HG02678 (cell line): ENCODE data around the gene NLRP3.

Experiments
- ATAC-seq: cut with Tn5 transposase; IDR thresholded peaks from one replicate; pipeline ENCODE4 v1.9.1; 2021; ENCODE audit warnings: mild to moderate bottlenecking, moderate library complexity; ENCODE audit not compliant: unreplicated experiment

NLRP3 gene

DNA sequence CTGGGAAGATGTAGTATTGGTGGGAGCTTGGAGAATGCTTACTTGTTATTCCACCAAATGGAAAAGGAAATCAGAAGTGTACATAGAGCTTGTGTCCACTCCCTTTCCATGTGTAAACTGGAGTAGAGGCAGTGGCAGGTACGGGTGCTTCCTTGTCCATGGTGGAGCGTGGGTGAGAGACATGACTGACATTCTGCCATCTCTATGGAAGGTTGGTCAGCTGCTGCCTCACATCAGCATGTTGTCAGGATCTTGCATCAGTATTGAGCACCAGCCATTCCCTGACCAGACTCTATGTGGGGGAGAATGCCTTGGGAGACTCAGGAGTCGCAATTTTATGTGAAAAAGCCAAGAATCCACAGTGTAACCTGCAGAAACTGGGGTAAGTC is 19.8 kb downstream of the NLRP3 start:
- no peak for ATAC-seq

- no peak for ATAC-seq
Measured at GRCh38 chr1:247437551-247438505, 21.9 kb downstream of the NLRP3 start.

- peak; percentile 97 for ATAC-seq
Measured at GRCh38 chr1:247440001-247440620, 24.1 kb downstream of the NLRP3 start.

DNA sequence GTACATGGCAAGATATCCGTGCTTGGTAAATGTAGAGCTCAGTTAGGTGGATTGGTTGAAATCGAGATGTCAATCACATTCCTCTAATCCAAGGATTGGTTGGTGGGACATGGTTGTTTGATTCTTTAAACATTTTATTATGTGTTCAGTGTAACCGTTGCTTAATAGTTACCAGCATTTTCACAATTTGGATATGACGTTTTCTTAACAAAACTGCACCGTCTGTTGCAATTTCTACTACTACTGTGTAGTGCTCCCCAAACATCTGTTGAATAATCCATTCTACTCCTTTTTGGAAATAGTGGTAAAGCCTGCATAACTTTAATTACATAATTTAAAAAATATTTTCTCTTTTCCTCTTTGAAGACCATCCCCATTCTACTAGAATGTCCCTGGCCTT is 25.6 kb downstream of the NLRP3 start:
- ATAC-seq, result no peak

DNA sequence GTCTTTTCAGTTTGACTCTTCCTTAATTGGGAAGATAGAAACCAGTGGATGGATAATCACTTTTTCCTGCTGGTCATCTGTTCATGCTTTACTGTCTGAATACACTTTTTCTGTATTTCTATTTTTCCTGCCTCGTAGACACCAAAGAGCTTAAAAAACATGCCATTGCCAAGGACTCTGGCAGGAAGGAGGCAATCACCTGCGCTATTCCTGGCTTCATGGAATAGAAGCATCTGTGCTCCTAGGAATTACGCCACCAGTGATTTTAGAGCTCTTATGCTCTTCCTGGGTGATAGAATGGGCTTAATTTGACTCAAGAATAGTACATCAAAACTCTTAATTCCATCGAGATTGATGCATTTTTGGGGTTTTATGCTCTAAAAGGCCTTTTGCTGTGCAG is 26.2 kb downstream of the NLRP3 start:
- no peak for ATAC-seq

DNA sequence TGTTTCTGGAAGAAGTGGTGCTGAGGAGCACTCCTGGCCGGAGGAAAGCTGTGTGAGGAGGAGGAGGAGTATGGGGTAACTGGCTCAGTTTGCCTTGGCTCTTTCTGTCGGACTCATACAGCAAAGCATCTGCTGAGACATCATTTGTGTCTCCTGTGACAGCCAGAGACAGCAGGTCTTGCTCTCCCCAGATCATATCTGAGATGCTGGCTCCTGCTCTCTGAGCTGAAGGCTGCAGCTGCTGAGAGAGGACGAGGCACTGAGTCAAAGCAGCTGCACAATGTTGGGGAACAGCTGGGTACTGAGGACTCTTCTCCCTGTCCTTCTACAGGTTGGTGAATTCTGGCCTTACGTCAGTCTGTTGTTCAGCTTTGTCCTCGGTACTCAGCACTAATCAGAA is 27.7 kb downstream of the NLRP3 start:
- no peak for ATAC-seq

DNA sequence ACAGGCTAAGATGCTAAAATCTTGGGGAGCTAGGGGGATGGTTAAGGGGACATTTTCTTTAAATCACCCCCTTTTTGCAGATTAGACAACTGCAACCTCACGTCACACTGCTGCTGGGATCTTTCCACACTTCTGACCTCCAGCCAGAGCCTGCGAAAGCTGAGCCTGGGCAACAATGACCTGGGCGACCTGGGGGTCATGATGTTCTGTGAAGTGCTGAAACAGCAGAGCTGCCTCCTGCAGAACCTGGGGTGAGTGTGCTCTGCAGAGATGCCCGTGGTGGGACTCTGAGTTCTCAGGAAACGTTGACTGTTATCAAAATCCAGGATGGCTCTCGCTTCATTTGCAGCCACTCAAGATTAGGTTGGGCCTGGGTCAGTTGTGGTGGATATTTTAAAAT is 28.6 kb downstream of the NLRP3 start:
- ATAC-seq, result no peak

DNA sequence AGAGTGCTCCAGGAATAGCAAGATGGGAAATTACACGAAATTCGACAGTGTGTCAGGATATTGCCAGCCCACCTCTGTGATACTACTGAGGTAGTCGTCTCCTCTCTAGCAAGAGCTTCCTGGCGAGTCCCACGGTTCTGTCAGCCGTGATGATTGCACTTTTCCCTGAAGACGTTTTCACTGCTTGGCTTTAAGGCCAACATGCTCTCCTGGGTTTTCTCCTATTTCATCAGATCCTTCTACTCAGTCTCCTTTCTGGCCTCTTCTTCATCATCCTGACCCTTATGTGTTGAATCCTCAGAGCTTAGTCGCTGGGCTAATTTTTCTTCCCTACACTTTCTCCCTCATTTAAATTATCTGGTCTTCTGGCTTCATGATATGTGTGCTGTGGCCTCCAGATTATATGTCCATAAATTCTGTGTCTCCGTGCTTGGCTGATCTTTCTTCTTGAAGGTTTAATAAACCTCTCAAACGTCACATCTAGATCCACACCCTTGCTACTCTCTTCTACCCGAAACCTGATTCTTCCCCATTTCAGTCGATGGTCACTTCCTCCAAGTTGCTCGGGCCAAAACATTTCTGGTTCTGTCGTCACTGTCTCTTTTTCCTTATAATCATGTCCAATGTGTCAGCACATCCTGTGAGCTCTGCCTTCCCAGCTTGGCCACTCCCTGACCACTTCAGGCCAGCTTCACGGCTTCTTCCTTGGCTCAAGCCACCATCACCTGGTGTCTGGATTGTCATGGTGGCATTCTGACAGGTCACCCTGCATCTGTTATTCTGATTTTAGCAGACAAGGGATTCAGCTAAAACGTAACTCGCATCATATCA is 29.8 kb downstream of the NLRP3 start:
- ATAC-seq, result no peak

- ATAC-seq, result no peak
Measured at GRCh38 chr1:247447162-247447909, 31.4 kb downstream of the NLRP3 start.

GRCh38 chr1:247448107-247448791 is 32.3 kb downstream of the NLRP3 start:
- no peak for ATAC-seq

DNA sequence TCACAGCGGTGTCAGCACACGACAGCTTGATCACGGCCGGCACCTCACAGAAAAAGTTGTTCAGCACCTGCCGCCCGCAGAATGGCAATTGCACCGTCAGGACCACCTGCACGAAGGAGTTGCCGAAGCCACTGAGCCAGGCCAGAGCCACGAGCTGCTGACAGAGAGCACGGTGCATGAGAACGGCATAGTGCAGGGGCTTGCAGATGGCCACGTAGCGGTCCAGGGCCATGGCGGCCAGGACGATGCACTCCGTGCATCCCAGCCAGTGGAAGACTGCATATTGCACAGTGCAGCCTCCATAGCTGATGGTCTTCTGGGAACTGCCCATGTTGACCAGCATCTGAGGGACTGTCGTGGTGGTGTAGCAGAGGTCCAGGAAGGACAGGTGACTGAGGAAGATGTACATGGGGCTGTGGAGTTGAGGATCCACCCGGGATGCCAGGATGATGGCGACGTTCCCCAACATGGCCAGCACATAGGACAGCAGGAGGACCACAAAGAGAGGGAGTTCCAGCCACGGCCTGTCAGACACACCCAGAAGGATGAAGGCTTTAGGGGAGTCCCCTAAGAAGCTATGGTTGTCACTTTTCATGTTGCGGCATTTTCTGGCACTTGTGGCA is 35.5 kb downstream of the NLRP3 start:
- no peak for ATAC-seq

GRCh38 chr1:247452447-247453039 is 36.6 kb downstream of the NLRP3 start:
- ATAC-seq, result no peak

DNA sequence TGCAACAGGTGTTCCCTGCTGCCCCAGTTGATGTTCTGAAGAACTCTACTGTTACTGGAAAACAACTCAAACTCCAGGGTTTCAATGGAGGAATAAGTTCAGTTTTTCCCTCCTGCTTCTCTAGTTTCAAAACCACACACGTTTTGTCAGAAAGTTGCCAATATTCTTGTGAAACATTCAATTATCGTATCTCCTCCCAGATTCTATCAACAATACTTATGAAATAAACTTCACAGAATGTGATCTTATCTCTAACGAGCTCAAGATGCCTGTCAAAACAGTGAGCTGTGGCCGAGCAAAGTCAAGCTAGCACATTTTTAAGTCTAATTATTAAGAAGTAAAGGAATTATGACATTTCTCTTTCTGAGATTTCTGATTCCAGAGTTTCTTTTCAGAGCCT is 37.3 kb downstream of the NLRP3 start:
- ATAC-seq, result no peak

DNA sequence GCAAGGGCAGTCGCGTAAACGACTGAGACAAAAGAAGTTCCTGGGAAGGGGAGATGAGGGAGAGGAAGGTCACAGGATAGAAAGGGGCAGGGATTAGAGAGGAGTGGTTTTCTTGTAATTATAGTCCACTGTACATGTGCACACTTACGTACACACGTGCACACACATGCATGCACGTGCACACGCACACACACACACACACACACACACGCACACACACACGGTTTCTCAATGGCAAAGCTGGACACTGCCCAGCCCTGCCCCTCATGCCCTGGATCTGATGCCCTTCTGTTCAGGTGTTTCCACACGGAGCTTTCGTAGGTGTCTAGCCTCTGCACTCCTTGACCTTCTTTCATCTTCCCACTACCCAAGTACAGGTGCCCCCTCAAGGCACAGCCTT is 38.0 kb downstream of the NLRP3 start:
- no peak for ATAC-seq

GRCh38 chr1:247456021-247456420 is 40.0 kb downstream of the NLRP3 start:
- ATAC-seq, result no peak

- no peak for ATAC-seq
Measured at GRCh38 chr1:247456914-247457639, 41.1 kb downstream of the NLRP3 start.

DNA sequence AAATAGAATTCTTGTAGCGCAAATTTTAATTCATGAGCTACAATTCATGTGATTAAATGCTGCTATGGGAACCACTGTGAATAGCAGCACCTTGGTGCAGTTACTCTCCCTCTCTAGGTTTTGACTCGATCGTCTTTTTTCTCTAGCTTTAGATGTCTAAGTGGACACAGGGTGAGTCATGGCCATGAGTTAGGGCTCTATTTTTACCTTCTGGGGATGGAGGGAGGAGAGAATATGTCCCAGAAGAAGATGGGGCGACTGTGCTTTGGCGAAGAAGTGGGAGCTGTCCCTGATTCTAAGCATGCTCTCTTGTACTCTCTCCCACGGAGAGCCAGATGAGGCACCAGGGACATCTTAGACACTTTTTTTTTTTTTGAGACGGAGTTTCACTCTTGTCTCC is 43.5 kb downstream of the NLRP3 start:
- no peak for ATAC-seq

DNA sequence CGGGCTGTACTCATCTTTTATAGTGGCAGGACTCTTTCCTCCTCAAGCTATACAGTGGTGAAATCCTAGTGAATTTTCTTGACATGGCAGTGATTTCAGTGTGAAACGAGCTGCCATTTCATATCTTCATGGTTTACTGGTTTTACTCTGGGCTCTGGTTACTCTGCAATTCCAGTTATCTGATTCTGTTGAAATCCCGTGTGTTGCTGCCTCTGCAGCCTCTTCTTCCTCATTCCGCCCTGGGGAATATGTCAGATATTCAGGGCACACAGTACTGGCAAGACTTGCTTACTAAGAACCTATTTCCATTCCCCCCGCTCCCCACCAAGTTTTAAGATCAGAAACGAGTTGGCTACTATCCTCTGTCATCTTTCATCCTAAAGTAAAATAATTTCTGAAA is 49.8 kb downstream of the NLRP3 start:
- ATAC-seq, result no peak

GRCh38 chr1:247467129-247467528 is 51.2 kb downstream of the NLRP3 start:
- ATAC-seq, result no peak
